ENCODE data around the gene ZNF331. TPM values are rescaled to one million over a fixed set of nuclear protein-coding genes. Genes with fewer than 3 reads are reported as not detected.

The ZNF331 gene
- total and polyA plus RNA-seq, 3 donors from 2014 or later: 26.5 to 36.5 (median 31.4) TPM

GRCh38 chr19:53626976-53627375 lies 89.0 kb downstream of the ZNF331 start:
- 88 to 92% methylated on average over 6 of the region's 6 CpGs for WGBS, 2 donors
- TF ChIP-seq, protein P1, sequence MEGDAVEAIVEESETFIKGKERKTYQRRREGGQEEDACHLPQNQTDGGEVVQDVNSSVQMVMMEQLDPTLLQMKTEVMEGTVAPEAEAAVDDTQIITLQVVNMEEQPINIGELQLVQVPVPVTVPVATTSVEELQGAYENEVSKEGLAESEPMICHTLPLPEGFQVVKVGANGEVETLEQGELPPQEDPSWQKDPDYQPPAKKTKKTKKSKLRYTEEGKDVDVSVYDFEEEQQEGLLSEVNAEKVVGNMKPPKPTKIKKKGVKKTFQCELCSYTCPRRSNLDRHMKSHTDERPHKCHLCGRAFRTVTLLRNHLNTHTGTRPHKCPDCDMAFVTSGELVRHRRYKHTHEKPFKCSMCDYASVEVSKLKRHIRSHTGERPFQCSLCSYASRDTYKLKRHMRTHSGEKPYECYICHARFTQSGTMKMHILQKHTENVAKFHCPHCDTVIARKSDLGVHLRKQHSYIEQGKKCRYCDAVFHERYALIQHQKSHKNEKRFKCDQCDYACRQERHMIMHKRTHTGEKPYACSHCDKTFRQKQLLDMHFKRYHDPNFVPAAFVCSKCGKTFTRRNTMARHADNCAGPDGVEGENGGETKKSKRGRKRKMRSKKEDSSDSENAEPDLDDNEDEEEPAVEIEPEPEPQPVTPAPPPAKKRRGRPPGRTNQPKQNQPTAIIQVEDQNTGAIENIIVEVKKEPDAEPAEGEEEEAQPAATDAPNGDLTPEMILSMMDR (IDR thresholded peaks at IDR 0.05): no peak
- TF ChIP-seq POLR2A (IDR thresholded peaks at IDR 0.05): no peak
- no peak for DNase-seq
- intact Hi-C loops (cut with DNase I; ENCODE audit: low total_unique reads): no loop called here
- Histone ChIP-seq H3K4me3 (no peak overlapping the region), H3K4me1 (no peaks in the 10 kb centered on the region), H3K27ac (no peak overlapping the region), H3K27me3 (no peaks in the 10 kb centered on the region), H3K36me3 (ENCODE audit: low read depth, missing control alignments) (no peaks in the 10 kb centered on the region), H3K9me3 (no peaks in the 10 kb centered on the region)

Other genes with a start within 250 kb of the ZNF331 start
- gene ZNF845, start 204.4 kb upstream of the ZNF331 start, total RNA-seq: 1 to 10 TPM; 6.5 to 6.6 TPM
- gene ZNF845, start 204.4 kb upstream of the ZNF331 start, polyA plus RNA-seq (ENCODE audit: insufficient read depth, low read depth, low replicate concordance): 2.1 TPM
- gene ZNF525, start 172.4 kb upstream of the ZNF331 start, total RNA-seq: 10 to 100 TPM; 18.8 to 27.3 TPM
- gene ZNF525, start 172.4 kb upstream of the ZNF331 start, polyA plus RNA-seq (ENCODE audit: insufficient read depth, low read depth, low replicate concordance): 14.0 TPM
- 10 to 100 TPM; 21.9 to 22.4 TPM for gene ZNF765, start 143.0 kb upstream of the ZNF331 start, total RNA-seq
- 6.5 TPM for gene ZNF765, start 143.0 kb upstream of the ZNF331 start, polyA plus RNA-seq (ENCODE audit: insufficient read depth, low read depth, low replicate concordance)
- gene ZNF761, start 106.2 kb upstream of the ZNF331 start, total RNA-seq: 10 to 100 TPM; 11.2 to 15.9 TPM
- gene ZNF761, start 106.2 kb upstream of the ZNF331 start, polyA plus RNA-seq (ENCODE audit: insufficient read depth, low read depth, low replicate concordance): 6.4 TPM
- 1 to 10 TPM; 4.6 to 4.8 TPM for gene ZNF813, start 70.4 kb upstream of the ZNF331 start, total RNA-seq
- 2.0 TPM for gene ZNF813, start 70.4 kb upstream of the ZNF331 start, polyA plus RNA-seq (ENCODE audit: insufficient read depth, low read depth, low replicate concordance)
- gene DPRX, start 93.9 kb downstream of the ZNF331 start, total RNA-seq: not detected
- gene DPRX, start 93.9 kb downstream of the ZNF331 start, polyA plus RNA-seq (ENCODE audit: insufficient read depth, low read depth, low replicate concordance): not detected